Stimulated activated naive CD8-positive, alpha-beta T cell treated with anti-CD3 and anti-CD28 coated beads, Interleukin-15, amount 100 ng/mL, for 72 hours (primary cell): ENCODE results near the gene FURIN.
"Not testable (repeated sequence)": the region's sequence is repeated elsewhere in the genome, so short reads cannot be mapped to it uniquely, and the experiment has no call there.

Experiments
- ATAC-seq: fragments of 150-1000 bp; cut with Tn5 transposase; 2 replicates; pipeline ENCODE4 v1.10.0; 2021; ENCODE audit warnings: mild to moderate bottlenecking, moderate library complexity
- DNase-seq, 2 donors: peaks; one replicate each; pipeline ENCODE4 v3.0.0; 2021 to 2022
- H3K27ac Mint-ChIP-seq, 2 donors: one replicate each; pipeline ENCODE4 v1.8.0; 2022; ENCODE audit warnings: mild to moderate bottlenecking in 2 of 2, mixed read lengths in 2 of 2, moderate library complexity in 2 of 2
- H3K27me3 Mint-ChIP-seq: one replicate; pipeline ENCODE4 v1.8.0; 2022; ENCODE audit warnings: mixed read lengths
- H3K4me1 Mint-ChIP-seq: one replicate; pipeline ENCODE4 v1.8.0; 2022; ENCODE audit warnings: mild to moderate bottlenecking, mixed read lengths
- H3K4me3 Mint-ChIP-seq, 2 donors: one replicate each; pipeline ENCODE4 v1.8.0; 2022; ENCODE audit warnings: mild to moderate bottlenecking in 2 of 2, mixed read lengths in 2 of 2, moderate library complexity in 1 of 2
- H3K9me3 Mint-ChIP-seq, 2 donors: one replicate each; pipeline ENCODE4 v1.8.0; 2022; ENCODE audit warnings: mixed read lengths in 2 of 2

Gene FURIN

DNA sequence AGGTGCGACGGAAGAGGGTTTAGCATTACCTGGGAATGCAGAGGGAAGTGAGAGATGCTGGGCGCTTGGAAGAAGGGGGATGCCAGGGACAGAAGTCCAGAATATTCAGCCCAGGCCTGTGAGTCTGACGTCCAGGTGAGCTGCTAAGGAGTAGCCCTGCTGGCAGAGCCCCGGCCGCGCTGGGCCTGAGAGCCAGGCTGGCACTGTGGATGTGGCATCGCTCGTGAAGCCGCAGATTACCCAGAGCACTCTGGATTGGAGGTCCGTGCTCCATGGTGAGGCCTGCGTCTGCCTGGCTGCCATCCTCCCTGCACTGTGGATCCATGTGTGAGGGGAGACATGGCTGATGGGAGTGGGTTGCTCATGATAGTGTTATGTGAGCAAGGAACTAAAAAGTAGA lies 49.2 kb downstream of the FURIN start:
- peaks cover 8% of the 10 kb centered on the region for H3K4me1 Mint-ChIP-seq

GRCh38 chr15:90918034-90918788 lies 49.8 kb downstream of the FURIN start:
- DNase-seq = no peak
- ATAC-seq = no peak
- H3K9me3 Mint-ChIP-seq = no peaks in the 10 kb centered on the region
- H3K27me3 Mint-ChIP-seq = no peaks in the 10 kb centered on the region
- peaks cover 8% of the 10 kb centered on the region for H3K4me1 Mint-ChIP-seq
- no peak overlapping the region for H3K4me3 Mint-ChIP-seq
- H3K27ac Mint-ChIP-seq = peak overlapping the region in 1 of 2 donors; percentile 9

More for the DNA sequence above, 49.2 kb downstream of the FURIN start:
- Mint-ChIP-seq H3K27me3 (no peaks in the 10 kb centered on the region), H3K4me3 (no peak overlapping the region), H3K9me3 (no peaks in the 10 kb centered on the region), H3K27ac (no peak overlapping the region)
- ATAC-seq (no peak), DNase-seq (no peak)

- no peaks in the 10 kb centered on the region for H3K9me3 Mint-ChIP-seq
- peaks cover 9% of the 10 kb centered on the region for H3K4me1 Mint-ChIP-seq
- no peak overlapping the region for H3K4me3 Mint-ChIP-seq
- H3K27me3 Mint-ChIP-seq = no peaks in the 10 kb centered on the region
- H3K27ac Mint-ChIP-seq = no peak overlapping the region
- ATAC-seq (no peak), DNase-seq (no peak)
Observed at GRCh38 chr15:90918835-90919234, 50.4 kb downstream of the FURIN start.

GRCh38 chr15:90921887-90922286 lies 53.5 kb downstream of the FURIN start:
- Mint-ChIP-seq H3K27me3 (no peaks in the 10 kb centered on the region), H3K4me3 (no peak overlapping the region), H3K4me1 (peaks cover 10% of the 10 kb centered on the region), H3K27ac (no peak overlapping the region), H3K9me3 (no peaks in the 10 kb centered on the region)
- DNase-seq (no peak), ATAC-seq (no peak)

GRCh38 chr15:90922712-90923322 lies 54.4 kb downstream of the FURIN start:
- H3K4me3 Mint-ChIP-seq, H3K27me3 Mint-ChIP-seq, H3K9me3 Mint-ChIP-seq: not testable (repeated sequence)
- H3K4me1 Mint-ChIP-seq = peaks cover 10% of the 10 kb centered on the region
- peak; percentile 85 for ATAC-seq
- peak in 1 of 2 donors; percentile 34 for DNase-seq
- H3K27ac Mint-ChIP-seq = peak overlapping the region in 1 of 2 donors; percentile 50

DNA sequence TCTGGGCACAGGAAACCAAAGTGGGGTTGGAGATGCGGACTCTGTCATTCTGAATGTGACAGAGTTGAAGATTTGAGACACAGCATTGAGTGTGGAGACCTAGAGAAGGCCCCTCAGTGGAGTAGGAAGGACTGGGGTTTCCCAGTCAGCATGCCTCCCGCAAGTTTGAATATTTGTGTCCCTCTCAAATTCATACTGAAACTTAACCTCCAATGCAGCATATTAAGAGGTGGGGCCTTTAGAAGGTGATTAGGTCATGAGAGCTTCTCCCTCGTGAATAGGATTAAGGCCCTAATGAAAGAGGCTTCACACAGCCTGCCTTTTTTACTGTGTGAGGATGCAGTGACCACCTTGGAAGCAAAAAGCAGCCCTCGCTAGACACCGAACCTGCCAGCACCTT lies 56.0 kb downstream of the FURIN start:
- H3K4me1 Mint-ChIP-seq = peaks cover 16% of the 10 kb centered on the region
- no peak overlapping the region for H3K4me3 Mint-ChIP-seq
- H3K27me3 Mint-ChIP-seq = no peaks in the 10 kb centered on the region
- ATAC-seq (peak; percentile 87), DNase-seq (peak in 1 of 2 donors; percentile 40)
- H3K27ac Mint-ChIP-seq = no peak overlapping the region
- H3K9me3 Mint-ChIP-seq = no peaks in the 10 kb centered on the region

DNA sequence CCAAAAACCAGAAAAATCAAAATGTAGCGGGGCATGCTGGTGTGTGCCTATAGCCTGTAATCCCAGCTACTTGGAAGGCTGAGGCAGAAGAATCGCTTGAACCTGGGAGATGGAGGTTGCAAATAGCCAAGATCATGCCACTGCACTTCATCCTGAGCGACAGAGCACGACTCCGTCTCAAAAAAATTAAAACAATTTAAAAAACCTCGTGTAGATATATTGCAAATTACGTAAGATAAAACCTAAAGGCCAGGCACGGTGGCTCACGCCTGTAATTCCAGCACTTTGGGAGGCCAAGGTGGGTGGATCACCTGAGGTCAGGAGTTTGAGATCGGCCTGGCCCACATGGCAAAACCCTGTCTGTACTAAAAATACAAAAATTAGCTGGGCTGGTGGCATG lies 58.4 kb downstream of the FURIN start:
- H3K4me1 Mint-ChIP-seq = peaks cover 30% of the 10 kb centered on the region
- not testable (repeated sequence) for H3K9me3 Mint-ChIP-seq, DNase-seq, H3K4me3 Mint-ChIP-seq, ATAC-seq, H3K27ac Mint-ChIP-seq, H3K27me3 Mint-ChIP-seq

- peak overlapping the region; percentile 40 to 47 for H3K4me3 Mint-ChIP-seq
- not testable (repeated sequence) for ATAC-seq, H3K9me3 Mint-ChIP-seq, H3K27me3 Mint-ChIP-seq, DNase-seq
- peak overlapping the region; percentile 12 to 64 for H3K27ac Mint-ChIP-seq
- peaks cover 41% of the 10 kb centered on the region for H3K4me1 Mint-ChIP-seq
Observed at GRCh38 chr15:90928106-90928505, 59.7 kb downstream of the FURIN start.

DNA sequence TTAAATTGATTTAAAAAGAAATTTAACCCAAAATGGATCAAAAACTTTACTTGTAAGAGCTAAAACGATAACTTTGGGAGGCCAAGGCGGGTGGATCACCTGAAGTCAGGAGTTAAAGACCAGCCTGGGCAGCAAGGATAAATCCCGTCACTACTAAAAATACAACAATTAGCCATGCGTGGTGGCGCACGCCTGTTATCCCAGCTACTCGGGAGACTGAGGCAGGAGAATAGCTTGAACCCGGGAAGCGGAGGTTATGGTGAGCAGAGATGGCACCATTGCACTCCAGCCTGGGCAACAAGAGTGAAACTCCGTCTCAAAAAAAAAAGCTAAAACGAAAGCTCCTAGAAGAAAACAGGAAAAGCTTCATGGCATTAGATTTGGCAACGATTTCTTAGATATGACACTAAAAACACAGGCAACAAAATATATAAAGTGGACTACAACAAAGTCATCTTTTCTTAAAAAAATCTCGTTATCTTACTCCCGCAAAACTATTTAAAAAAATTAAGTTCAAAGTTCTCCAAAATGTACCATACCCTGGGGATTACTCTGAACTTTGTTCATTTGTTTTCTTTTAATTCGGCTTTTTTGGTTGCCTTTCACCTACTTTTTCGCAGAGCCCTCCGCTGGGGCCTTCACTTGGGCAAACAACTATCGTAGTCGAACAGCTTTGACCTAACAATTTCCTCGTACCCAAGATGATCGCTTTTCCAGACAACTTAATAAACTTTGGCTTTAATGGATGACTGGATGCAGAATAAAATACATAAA lies 61.0 kb downstream of the FURIN start:
- DNase-seq (no peak), ATAC-seq (peak; percentile 0)
- H3K27me3 Mint-ChIP-seq = no peaks in the 10 kb centered on the region
- peaks cover 47% of the 10 kb centered on the region for H3K4me1 Mint-ChIP-seq
- H3K4me3 Mint-ChIP-seq = peak overlapping the region; percentile 97 to 100
- no peaks in the 10 kb centered on the region for H3K9me3 Mint-ChIP-seq
- peak overlapping the region; percentile 97 to 98 for H3K27ac Mint-ChIP-seq

DNA sequence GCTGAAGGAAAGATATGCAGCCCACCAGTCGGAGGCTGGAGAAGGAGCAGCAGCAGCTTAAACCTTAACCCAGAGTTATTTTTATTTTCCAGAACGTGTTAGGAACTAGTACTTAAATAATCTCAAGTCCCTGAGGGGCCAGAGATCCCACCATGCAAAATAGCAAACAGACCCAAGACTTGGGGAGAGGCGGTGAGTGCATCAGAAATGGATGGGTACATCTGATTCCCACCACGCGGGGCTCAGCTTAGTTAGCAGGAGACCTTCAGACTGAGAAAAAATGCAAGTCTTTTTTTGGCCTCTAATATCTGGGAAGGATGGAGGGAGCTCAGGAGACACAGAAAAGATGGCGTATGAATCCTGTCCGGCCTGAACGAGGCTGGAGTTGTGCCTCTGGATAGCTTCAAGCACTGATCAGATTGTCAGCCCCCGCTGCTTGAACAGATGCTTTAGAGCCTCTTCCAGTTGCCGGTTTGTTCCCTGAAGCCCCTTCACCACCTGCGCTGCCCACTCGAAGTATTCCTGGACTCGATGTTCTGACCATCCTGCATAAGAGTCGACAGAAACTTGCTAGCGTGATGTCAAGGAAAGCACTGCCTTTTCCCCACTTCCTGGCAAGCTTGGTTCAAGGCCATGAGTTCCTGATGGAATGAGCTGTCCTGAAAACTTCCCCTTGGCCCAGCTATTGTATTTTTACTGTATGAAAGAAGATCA lies 62.6 kb downstream of the FURIN start:
- H3K4me3 Mint-ChIP-seq = peak overlapping the region; percentile 97 to 100
- H3K4me1 Mint-ChIP-seq = peaks cover 56% of the 10 kb centered on the region

DNA sequence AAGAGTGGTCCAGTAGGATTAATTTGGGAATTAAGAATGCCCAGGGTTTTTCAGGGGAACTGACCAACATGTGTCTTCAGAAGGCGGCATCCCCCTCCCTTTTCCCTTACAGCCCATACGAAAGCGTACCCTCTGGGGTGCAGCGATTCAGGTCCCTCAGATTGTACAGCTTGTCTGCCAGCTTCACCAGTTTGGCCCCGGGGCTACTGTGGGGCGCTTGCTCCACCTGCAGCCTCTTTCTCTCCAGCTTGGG lies 63.1 kb downstream of the FURIN start:
- Mint-ChIP-seq H3K27ac (peak overlapping the region; percentile 90 to 99), H3K4me1 (peaks cover 61% of the 10 kb centered on the region), H3K4me3 (peak overlapping the region; percentile 97 to 100), H3K9me3 (no peaks in the 10 kb centered on the region), H3K27me3 (no peaks in the 10 kb centered on the region)
- ATAC-seq = no peak
- DNase-seq = no peak

More for the DNA sequence above, 62.6 kb downstream of the FURIN start:
- Mint-ChIP-seq H3K27ac (peak overlapping the region; percentile 12 to 97), H3K27me3 (no peaks in the 10 kb centered on the region), H3K9me3 (no peaks in the 10 kb centered on the region)
- no peak for ATAC-seq
- no peak for DNase-seq

DNA sequence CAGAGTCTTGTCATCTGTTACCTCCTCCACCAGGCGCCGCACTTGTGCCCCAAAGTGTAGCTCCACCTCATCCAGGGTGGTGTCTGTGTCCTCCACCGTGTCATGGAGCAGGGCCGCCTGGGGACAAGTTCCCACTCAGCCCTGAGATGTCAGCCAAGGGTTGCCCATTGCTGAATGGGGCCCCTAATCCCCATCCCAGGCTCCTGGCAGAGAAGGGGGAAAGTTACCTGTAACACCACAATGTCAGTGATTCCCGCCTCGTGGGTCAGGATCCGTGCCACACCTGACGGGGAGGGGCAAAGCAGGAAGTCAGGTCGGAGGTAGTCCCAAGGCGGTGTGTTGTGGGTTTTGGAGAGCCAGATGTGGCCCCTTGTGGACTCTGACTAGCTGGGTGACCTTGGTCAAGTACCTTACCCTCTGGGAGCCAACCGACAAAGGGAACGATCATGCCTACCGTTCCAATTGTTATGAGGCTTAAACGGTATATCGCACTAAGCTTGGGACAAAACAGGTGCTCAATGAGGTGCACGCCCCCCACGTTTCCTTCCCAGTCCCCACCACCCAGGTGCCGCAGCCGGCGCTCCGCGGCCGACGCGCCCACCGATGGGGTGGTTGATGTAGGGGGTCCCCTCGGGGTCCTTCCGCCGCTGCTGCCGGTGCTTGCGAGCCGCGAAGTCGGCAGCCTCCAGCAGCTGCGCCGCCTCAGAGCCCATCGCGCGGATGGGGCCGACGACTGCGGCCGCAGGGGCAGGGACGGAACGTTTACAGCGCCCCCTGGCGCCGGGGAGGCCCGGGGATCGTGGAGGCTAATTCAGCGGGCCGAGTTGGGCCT lies 63.7 kb downstream of the FURIN start, which contains the start of gene HDDC3:
TSS of gene HDDC3 (minus strand) at position 722 of the 832 bp plus-strand sequence. CDS start at position 713, 9 bp downstream.
- peak within 1 kb of the TSS; percentile 97 to 100 for H3K4me3 Mint-ChIP-seq
- H3K27ac Mint-ChIP-seq = peak within 1 kb of the TSS; percentile 95 to 99
- DNase-seq = peak; percentile 93 to 94
- H3K4me1 Mint-ChIP-seq = peaks cover 66% of the 10 kb centered on the region
- H3K9me3 Mint-ChIP-seq = no peaks in the 10 kb centered on the region
- peak; percentile 73 for ATAC-seq
- H3K27me3 Mint-ChIP-seq = no peaks in the 10 kb centered on the region

- peaks cover 68% of the 10 kb centered on the region for H3K4me1 Mint-ChIP-seq
Observed at GRCh38 chr15:90932660-90932991, 64.2 kb downstream of the FURIN start.

More at GRCh38 chr15:90932660-90932991, 64.2 kb downstream of the FURIN start:
- H3K9me3 Mint-ChIP-seq = no peaks in the 10 kb centered on the region
- no peak for DNase-seq
- no peaks in the 10 kb centered on the region for H3K27me3 Mint-ChIP-seq
- peak overlapping the region; percentile 95 for H3K27ac Mint-ChIP-seq
- peak overlapping the region; percentile 97 to 100 for H3K4me3 Mint-ChIP-seq
- ATAC-seq = no peak
